ENCODE measurements around the gene MAGEB1.

Gene MAGEB1

DNA sequence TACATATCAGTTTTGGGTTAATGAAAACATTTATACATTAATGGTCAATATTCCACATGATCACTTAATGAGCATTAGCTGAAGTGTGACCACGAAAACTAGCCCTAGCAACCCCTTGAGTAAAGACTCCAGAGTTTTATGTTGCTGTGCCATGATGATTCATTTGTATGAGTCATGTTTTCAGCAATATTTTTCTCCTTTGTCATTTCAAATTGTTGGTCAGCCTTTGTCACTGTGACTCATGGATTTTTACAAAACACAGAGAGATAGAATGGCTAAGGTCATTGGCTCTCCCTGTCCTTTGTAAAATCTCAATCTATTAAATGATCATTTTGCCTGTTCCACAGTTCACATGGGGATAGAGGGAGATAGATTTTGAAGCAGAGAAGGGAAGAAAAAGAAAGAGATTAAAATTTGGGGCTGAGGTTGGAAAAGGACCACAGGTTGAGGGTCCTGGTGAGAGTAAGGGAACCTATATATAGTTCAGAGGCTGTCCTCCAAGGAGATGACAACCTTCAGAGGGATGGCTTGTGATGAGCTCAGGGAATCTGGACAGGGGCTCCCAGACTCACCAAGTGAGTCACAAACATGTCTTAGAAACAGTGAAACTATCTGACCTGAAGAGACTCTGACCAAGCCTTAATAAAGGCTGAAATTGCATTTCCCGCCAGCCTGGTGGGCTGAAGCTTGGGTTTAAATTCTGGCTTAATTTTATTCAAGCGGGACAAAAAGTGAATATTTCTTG, 36.7 kb downstream of the MAGEB1 start:
- in situ Hi-C loops (cut with MboI; ENCODE audit: low sequenced_read_pairs), result no loop called here

DNA sequence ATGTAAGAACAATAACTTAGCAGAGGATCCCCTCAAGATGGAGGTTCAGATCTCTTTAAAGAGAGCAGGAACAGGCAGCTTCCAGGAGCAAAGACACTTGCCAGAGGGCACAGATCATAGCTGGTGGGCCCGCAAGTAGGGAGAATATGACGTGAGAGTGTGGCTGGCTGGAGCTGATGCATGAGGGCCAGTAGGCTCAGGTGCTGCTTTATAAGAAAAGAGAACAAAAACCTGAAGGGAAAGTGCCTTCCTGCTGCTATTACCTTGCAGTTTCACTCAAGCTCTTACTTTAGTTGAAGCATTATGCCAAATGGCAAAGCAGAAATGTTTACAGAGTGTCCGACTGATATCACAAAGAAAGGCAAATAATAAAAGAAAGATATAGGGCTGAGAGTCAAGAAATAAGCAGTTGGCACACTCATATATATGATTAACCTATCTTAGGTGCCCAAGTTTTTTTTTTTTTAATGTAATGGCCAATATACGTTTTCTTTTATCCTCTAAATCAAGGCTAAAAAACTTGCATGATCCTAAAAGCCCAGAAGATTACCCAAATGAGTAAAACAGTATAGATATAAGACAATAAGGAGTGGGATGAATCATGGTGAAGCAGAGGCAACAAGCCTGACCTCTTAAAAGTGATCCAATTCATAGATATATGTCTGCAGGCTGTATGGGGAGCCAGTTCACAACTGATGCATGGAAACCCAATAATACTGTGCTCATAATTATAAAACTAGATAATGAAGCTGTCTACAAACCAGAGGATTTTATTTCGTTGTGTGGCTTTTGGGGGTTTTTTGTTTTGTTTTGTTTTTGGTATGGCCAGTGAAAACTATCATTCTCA, 49.7 kb downstream of the MAGEB1 start:
- in situ Hi-C loops (cut with MboI; ENCODE audit: low sequenced_read_pairs), result no loop called here

GRCh38 chrX:30301208-30301607, 54.3 kb downstream of the MAGEB1 start:
- in situ Hi-C loops (cut with MboI; ENCODE audit: low sequenced_read_pairs), result no loop called here

Data from HL-60/S4 treated with retinoic acid at 250 ng/mL for 4 days and 3 days (cell line).